T47D (cell line): ENCODE results near the gene CCDC24.
A peak's percentile ranks its signal among the peaks of the same experiment; 100 is the strongest.

Experiments used
- DNase-seq, 2 experiments: peaks; one replicate each; pipeline versions ENCODE4 v3.0.0 to v3.0.0-alpha.2; 2011 to 2012; ENCODE audit warnings: low read depth in 1 of 2, low spot score in 1 of 2
- JUND ChIP-seq: IDR thresholded peaks from 2 replicates; pipeline ENCODE4 v1.6.1; 2012; ENCODE audit warnings: low read depth
- in situ Hi-C: cut with HindIII; loops from 2 replicates; pipeline ENCODE4 v1.10.0; 2016; ENCODE audit warnings: low sequenced_read_pairs, low pct_unique_long_range_greater_than_20kb

The CCDC24 gene

GRCh38 chr1:43991476-43992231 is at the start of gene CCDC24:
CCDC24 (plus strand) TSS chr1:43991599; CDS start chr1:43991879, 280 bp downstream.
- TF ChIP-seq JUND = no peak
- in situ Hi-C loops = no loop called here
- peak; percentile 80 to 91 for DNase-seq

GRCh38 chr1:43942411-43942810 is 49.0 kb upstream of the CCDC24 start:
- in situ Hi-C loops = no loop called here
- DNase-seq = no peak
- TF ChIP-seq JUND = no peak

GRCh38 chr1:43944860-43945259 is 46.5 kb upstream of the CCDC24 start:
- in situ Hi-C loops = no loop called here
- no peak for DNase-seq
- TF ChIP-seq JUND = no peak

GRCh38 chr1:43945674-43946235 is 45.6 kb upstream of the CCDC24 start:
- in situ Hi-C loops = no loop called here
- no peak for DNase-seq
- TF ChIP-seq JUND = no peak

GRCh38 chr1:43946236-43947060 is 45.0 kb upstream of the CCDC24 start, which contains the start of gene IPO13:
IPO13 (plus strand) TSS chr1:43946950; CDS start chr1:43947601, 651 bp downstream.
- peak; percentile 94 to 95 for DNase-seq
- in situ Hi-C loops = no loop called here
- no peak for TF ChIP-seq JUND

- no peak for DNase-seq
- no peak for TF ChIP-seq JUND
- in situ Hi-C loops = no loop called here
Observed at GRCh38 chr1:43947061-43947873, 44.1 kb upstream of the CCDC24 start.

- no peak for DNase-seq
- in situ Hi-C loops = no loop called here
Observed at GRCh38 chr1:43947874-43948437, 43.4 kb upstream of the CCDC24 start.

GRCh38 chr1:43949678-43950077 is 41.7 kb upstream of the CCDC24 start:
- in situ Hi-C loops = no loop called here
- TF ChIP-seq JUND = no peak
- DNase-seq = no peak

More at GRCh38 chr1:43947874-43948437, 43.4 kb upstream of the CCDC24 start:
- no peak for TF ChIP-seq JUND

- no peak for TF ChIP-seq JUND
- in situ Hi-C loops = no loop called here
- no peak for DNase-seq
Observed at GRCh38 chr1:43951021-43951985, 40.1 kb upstream of the CCDC24 start.

GRCh38 chr1:43952731-43953346 is 38.6 kb upstream of the CCDC24 start:
- no peak for DNase-seq
- in situ Hi-C loops = no loop called here
- TF ChIP-seq JUND = no peak
